ENCODE results near the gene NOX1. TPM values are rescaled to one million over a fixed set of nuclear protein-coding genes. Genes with fewer than 3 reads are reported as not detected.
"Not testable (repeated sequence)": the region's sequence is repeated elsewhere in the genome, so short reads cannot be mapped to it uniquely, and the experiment has no call there.

NOX1 gene
- total and polyA plus RNA-seq, 10 donors: 0.06 TPM; not detected in 9

DNA sequence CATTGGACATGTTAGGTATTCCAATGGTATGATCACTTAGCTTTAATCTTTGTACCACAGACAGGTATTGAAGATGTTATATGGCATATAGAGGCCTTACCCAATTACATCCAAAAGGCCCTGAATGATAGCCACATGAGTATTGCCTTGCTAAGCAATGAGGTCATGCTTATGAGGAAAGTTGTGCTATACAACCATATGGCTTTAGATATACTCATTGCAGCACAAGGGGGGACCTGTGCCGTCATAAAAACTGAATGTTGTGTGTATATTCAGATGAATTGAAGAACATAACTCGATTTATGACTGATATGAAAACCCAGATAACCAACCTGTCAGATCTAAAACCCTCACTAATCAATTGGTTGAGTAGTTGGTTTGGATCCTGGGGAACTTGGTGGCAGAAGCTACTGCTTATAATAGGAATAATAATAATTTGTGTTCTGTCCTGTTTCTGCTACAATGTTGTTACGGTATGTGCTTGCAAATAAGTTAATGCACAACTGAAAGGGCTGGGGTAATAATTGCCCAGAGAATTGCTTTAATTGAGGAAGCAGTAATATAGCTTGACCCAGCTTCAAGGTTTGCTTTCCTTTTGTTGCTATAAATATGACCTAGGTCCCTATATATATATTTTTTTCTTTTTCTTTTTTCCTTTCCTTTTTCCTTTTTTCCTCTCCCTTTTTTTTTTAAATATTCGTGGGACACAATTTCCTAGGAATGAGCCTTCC lies 75.5 kb downstream of the NOX1 start:
- Histone ChIP-seq H3K36me3 (no peaks in the 10 kb centered on the region), H3K9me3 (no peaks in the 10 kb centered on the region), H3K27ac (no peak overlapping the region), H3K4me1 (no peaks in the 10 kb centered on the region), H3K27me3 (replicated peaks in 1 of 7) (no peaks in the 10 kb centered on the region), H3K4me3 (no peak overlapping the region)
- DNase-seq: no peak
- 43 to 73% (median 64%) methylated on average over 4 of the region's 4 CpGs for WGBS, 5 donors
- intact Hi-C loops (cut with DNase I; ENCODE audit: low total_unique reads): no loop called here
- TF ChIP-seq POLR2AphosphoS5 (IDR thresholded peaks at IDR 0.05) (no peak), POLR2A (IDR thresholded peaks at IDR 0.05) (no peak)
- TF ChIP-seq, protein P1, sequence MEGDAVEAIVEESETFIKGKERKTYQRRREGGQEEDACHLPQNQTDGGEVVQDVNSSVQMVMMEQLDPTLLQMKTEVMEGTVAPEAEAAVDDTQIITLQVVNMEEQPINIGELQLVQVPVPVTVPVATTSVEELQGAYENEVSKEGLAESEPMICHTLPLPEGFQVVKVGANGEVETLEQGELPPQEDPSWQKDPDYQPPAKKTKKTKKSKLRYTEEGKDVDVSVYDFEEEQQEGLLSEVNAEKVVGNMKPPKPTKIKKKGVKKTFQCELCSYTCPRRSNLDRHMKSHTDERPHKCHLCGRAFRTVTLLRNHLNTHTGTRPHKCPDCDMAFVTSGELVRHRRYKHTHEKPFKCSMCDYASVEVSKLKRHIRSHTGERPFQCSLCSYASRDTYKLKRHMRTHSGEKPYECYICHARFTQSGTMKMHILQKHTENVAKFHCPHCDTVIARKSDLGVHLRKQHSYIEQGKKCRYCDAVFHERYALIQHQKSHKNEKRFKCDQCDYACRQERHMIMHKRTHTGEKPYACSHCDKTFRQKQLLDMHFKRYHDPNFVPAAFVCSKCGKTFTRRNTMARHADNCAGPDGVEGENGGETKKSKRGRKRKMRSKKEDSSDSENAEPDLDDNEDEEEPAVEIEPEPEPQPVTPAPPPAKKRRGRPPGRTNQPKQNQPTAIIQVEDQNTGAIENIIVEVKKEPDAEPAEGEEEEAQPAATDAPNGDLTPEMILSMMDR (IDR thresholded peaks at IDR 0.05 in 8 of 11, conservative IDR thresholded peaks at IDR 0.05 in 3 of 11): no peak

DNA sequence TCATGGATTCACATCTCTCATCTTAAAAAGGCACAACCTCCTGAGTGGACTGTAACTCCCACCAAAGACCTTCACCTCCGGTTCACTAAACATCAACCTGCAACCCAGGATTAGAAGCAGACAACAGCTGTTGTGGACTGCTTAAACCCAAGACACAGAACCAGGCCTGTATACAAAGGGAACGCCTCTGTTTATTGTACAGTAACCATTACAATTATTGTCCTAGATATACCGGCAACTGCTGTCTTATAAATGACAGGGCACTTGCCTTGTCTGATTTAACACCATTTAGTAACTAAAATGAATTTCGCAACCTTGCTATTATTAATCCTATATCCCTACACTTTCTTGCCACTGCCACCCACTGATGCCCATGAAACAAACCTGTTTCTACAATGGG lies 76.8 kb downstream of the NOX1 start:
- TF ChIP-seq, protein P1 (IDR thresholded peaks at IDR 0.05 in 8 of 11, conservative IDR thresholded peaks at IDR 0.05 in 3 of 11): no peak
- TF ChIP-seq POLR2AphosphoS5 (IDR thresholded peaks at IDR 0.05) (no peak), POLR2A (IDR thresholded peaks at IDR 0.05) (no peak)
- no peak for DNase-seq
- Histone ChIP-seq H3K9me3 (no peaks in the 10 kb centered on the region), H3K27ac (no peak overlapping the region), H3K27me3 (replicated peaks in 1 of 7) (no peaks in the 10 kb centered on the region), H3K36me3 (no peaks in the 10 kb centered on the region), H3K4me1 (no peaks in the 10 kb centered on the region), H3K4me3 (no peak overlapping the region)
- WGBS, 5 donors: 87 to 98% (median 92%) methylated on average over 4 of the region's 4 CpGs
- intact Hi-C loops (cut with DNase I; ENCODE audit: low total_unique reads): no loop called here

DNA sequence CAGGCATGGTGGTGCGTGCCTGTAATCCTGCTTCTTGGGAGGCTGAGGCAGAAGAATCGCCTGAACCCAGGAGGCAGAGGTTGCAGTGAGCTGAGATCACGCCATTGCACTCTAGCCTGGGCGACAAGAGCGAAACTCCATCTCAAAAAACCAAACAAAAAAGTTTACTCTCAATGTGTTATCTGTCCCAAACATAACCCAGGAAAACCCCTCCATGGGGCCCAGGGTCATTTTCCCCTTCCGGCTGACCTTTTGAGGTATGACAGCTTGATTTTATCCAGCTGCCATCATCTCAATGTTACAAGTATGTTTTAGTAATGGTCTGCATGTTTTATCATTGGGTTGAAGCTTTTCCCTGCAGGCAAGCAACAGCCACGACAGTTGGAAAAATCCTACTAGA lies 77.8 kb downstream of the NOX1 start:
- H3K36me3 ChIP-seq; DNase-seq; H3K27me3 ChIP-seq (replicated peaks in 1 of 7); H3K4me1 ChIP-seq; H3K9me3 ChIP-seq; H3K27ac ChIP-seq; intact Hi-C loops (cut with DNase I; ENCODE audit: low total_unique reads); H3K4me3 ChIP-seq: not testable (repeated sequence)
- 84 to 92% (median 90%) methylated on average over 6 to 7 of the region's 7 CpGs for WGBS, 5 donors

Small RNA genes lying within 50 kb of the gene (small RNA-seq; reads per million reads assigned to genes)
- 0 reads per million in 4 donors for gene RF00411

Other genes starting within 250 kb of the NOX1 start
- 10 to 100 TPM in 5 of 7 donors, 1 to 10 TPM in 2; 6.7 to 20.8 (median 17.3) TPM for gene TSPAN6, start 237.6 kb downstream of the NOX1 start, total RNA-seq
- 1 to 10 TPM; 2.9 to 6.8 (median 4.3) TPM for gene TSPAN6, start 237.6 kb downstream of the NOX1 start, polyA plus RNA-seq
- 10 to 100 TPM in 6 of 7 donors, 1 to 10 TPM in 1; 7.7 to 57.5 (median 33.3) TPM for gene SRPX2, start 230.2 kb downstream of the NOX1 start, total RNA-seq
- gene SRPX2, start 230.2 kb downstream of the NOX1 start, polyA plus RNA-seq: 10 to 100 TPM in 2 of 3 donors, 1 to 10 TPM in 1; 3.7 to 13.4 (median 13.1) TPM
- gene SYTL4, start 142.2 kb downstream of the NOX1 start, total RNA-seq: 10 to 100 TPM in 4 of 7 donors, 1 to 10 TPM in 3; 6.5 to 16.8 (median 10.9) TPM
- gene SYTL4, start 142.2 kb downstream of the NOX1 start, polyA plus RNA-seq: 1 to 10 TPM; 1.2 to 3.1 (median 2.2) TPM
- 10 to 100 TPM; 10.3 to 16.2 (median 13.5) TPM for gene CSTF2, start 54.0 kb downstream of the NOX1 start, total RNA-seq
- 1 to 10 TPM; 4.2 to 8.5 (median 6.1) TPM for gene CSTF2, start 54.0 kb downstream of the NOX1 start, polyA plus RNA-seq
- 1 to 10 TPM in 5 of 7 donors, under 1 TPM in 2; 0.54 to 1.7 (median 1.2) TPM for gene XKRX, start 54.6 kb upstream of the NOX1 start, total RNA-seq
- under 1 TPM; 0.22 to 0.62 (median 0.26) TPM for gene XKRX, start 54.6 kb upstream of the NOX1 start, polyA plus RNA-seq
- under 1 TPM in 1 of 7 donors, not detected in 6; 0.69 TPM for gene ARL13A, start 95.3 kb upstream of the NOX1 start, total RNA-seq
- not detected for gene ARL13A, start 95.3 kb upstream of the NOX1 start, polyA plus RNA-seq
- 10 to 100 TPM; 22.8 to 31.0 (median 28.0) TPM for gene TRMT2B, start 177.8 kb upstream of the NOX1 start, total RNA-seq
- 10 to 100 TPM in 1 of 3 donors, 1 to 10 TPM in 2; 8.1 to 16.1 (median 8.1) TPM for gene TRMT2B, start 177.8 kb upstream of the NOX1 start, polyA plus RNA-seq
- gene TMEM35A, start 204.5 kb upstream of the NOX1 start, total RNA-seq: 1 to 10 TPM in 1 of 7 donors, under 1 TPM in 5, not detected in 1; 0.16 to 1.0 (median 0.57) TPM
- gene TMEM35A, start 204.5 kb upstream of the NOX1 start, polyA plus RNA-seq: under 1 TPM; 0.11 to 0.35 (median 0.23) TPM
- 1 to 10 TPM; 1.6 to 7.3 (median 3.1) TPM for gene CENPI, start 223.8 kb upstream of the NOX1 start, total RNA-seq
- under 1 TPM; 0.26 to 0.86 (median 0.70) TPM for gene CENPI, start 223.8 kb upstream of the NOX1 start, polyA plus RNA-seq